Left cardiac atrium (tissue), 4 donors: ENCODE data around the gene APH1B. TPM values are rescaled to one million over a fixed set of nuclear protein-coding genes. Genes with fewer than 3 reads are reported as not detected.
A peak's percentile ranks its signal among the peaks of the same experiment; 100 is the strongest.
"Not testable (repeated sequence)": the region's sequence is repeated elsewhere in the genome, so short reads cannot be mapped to it uniquely, and the experiment has no call there.

Source experiments
- ATAC-seq, 2 donors: fragments of 200-7000 bp; cut with Tn5 transposase; one replicate each; pipeline ENCODE4 v1.9.1; 2020; ENCODE audit warnings: mild to moderate bottlenecking in 2 of 2, moderate library complexity in 2 of 2
- DNase-seq: peaks from one replicate; pipeline ENCODE4 v3.0.0-alpha.2; 2020
- intact Hi-C, 2 donors: fragments of 100-400 bp; cut with DNase I; formaldehyde crosslinking; loops; one replicate each; pipeline versions ENCODE4 v1.14.1 to v1.15.1; 2022 to 2023
- long read RNA-seq: library from polyadenylated mRNA; unstranded; transcript quantifications from one replicate; pipeline ENCODE4 v2.0.0, GENCODE V29; 2021
- total RNA-seq, 2 donors: library from RNA; stranded (reverse); fragmentation: NEBNext Ultra II Directional; extraction: Animal tissue kit (Norgen Biotek cat#: 25700); gene quantifications; one replicate each; pipeline ENCODE4 v1.2.1, GENCODE V29; 2021
- donor health status: DM: no; HTN: yes; CAD: no.
- donor health status: DM: no; HTN: yes; CAD: no; lungs with severe emphysema.
- donor health status: DM: yes; HTN: yes; CAD: no.
- donor health status: Dilated cardiomyopathy.

APH1B gene
- 10 to 100 TPM in 1 of 2 donors, 1 to 10 TPM in 1; 9.6 to 11.8 TPM for total RNA-seq
- long read RNA-seq, full-length matches to known transcripts: 5 of 6 reads
- long read RNA-seq, partial matches to known transcripts: 0 of 6 reads
- long read RNA-seq, other reads (novel, unspliced or antisense): 1 of 6 reads

GRCh38 chr15:63277038-63277892 is at the start of gene APH1B:
Gene APH1B, plus strand, starts transcription at chr15:63277605. Its CDS starts 19 bp downstream, at chr15:63277624.
- intact Hi-C loops: loop anchor here in 1 of 2 donors (5.0 to 10.0 kb wide), 2 partner anchors 82 to 120 kb away; partner anchors contain the start of gene RPS27L

GRCh38 chr15:63227689-63228088 is 49.7 kb upstream of the APH1B start:
- intact Hi-C loops: no loop called here
- DNase-seq (no peak), ATAC-seq (no peak)

More at GRCh38 chr15:63277038-63277892, at the start of gene APH1B:
- DNase-seq: peak; percentile 89
- peak; percentile 96 to 97 for ATAC-seq

GRCh38 chr15:63231206-63231605 is 46.2 kb upstream of the APH1B start:
- no peak for ATAC-seq
- intact Hi-C loops: no loop called here
- DNase-seq: no peak

GRCh38 chr15:63231706-63232105 is 45.7 kb upstream of the APH1B start:
- ATAC-seq (no peak), DNase-seq (no peak)
- intact Hi-C loops: no loop called here

GRCh38 chr15:63232405-63232804 is 45.0 kb upstream of the APH1B start:
- no peak for DNase-seq
- intact Hi-C loops: no loop called here
- no peak for ATAC-seq

- DNase-seq (no peak), ATAC-seq (no peak)
- intact Hi-C loops: no loop called here
Observed at GRCh38 chr15:63232943-63233342, 44.5 kb upstream of the APH1B start.

GRCh38 chr15:63233667-63234423 is 43.6 kb upstream of the APH1B start:
- peak; percentile 26 for DNase-seq
- ATAC-seq: peak; percentile 39 to 79
- intact Hi-C loops: no loop called here

- ATAC-seq: peak; percentile 84 to 86
- intact Hi-C loops: no loop called here
- DNase-seq: peak; percentile 48
Observed at GRCh38 chr15:63234451-63234870, 42.9 kb upstream of the APH1B start.

GRCh38 chr15:63236272-63236671 is 41.1 kb upstream of the APH1B start:
- ATAC-seq: peak in 1 of 2 donors; percentile 37
- DNase-seq: no peak
- intact Hi-C loops: no loop called here

GRCh38 chr15:63237086-63237485 is 40.3 kb upstream of the APH1B start:
- intact Hi-C loops, ATAC-seq, DNase-seq: not testable (repeated sequence)

- intact Hi-C loops: no loop called here
- DNase-seq (no peak), ATAC-seq (no peak)
Observed at GRCh38 chr15:63238171-63238570, 39.2 kb upstream of the APH1B start.

GRCh38 chr15:63238796-63239195 is 38.6 kb upstream of the APH1B start:
- ATAC-seq (peak; percentile 42 to 45), DNase-seq (no peak)
- intact Hi-C loops: no loop called here

- intact Hi-C loops: no loop called here
- DNase-seq (no peak), ATAC-seq (no peak)
Observed at GRCh38 chr15:63240109-63240508, 37.3 kb upstream of the APH1B start.

- no peak for ATAC-seq
- intact Hi-C loops: no loop called here
Observed at GRCh38 chr15:63241316-63241715, 36.1 kb upstream of the APH1B start.

GRCh38 chr15:63243101-63243500 is 34.3 kb upstream of the APH1B start:
- intact Hi-C loops: no loop called here
- ATAC-seq (peak; percentile 18 to 78), DNase-seq (peak; percentile 29)

More at GRCh38 chr15:63241316-63241715, 36.1 kb upstream of the APH1B start:
- no peak for DNase-seq

GRCh38 chr15:63243776-63244175 is 33.6 kb upstream of the APH1B start:
- DNase-seq (no peak), ATAC-seq (no peak)
- intact Hi-C loops: no loop called here

GRCh38 chr15:63244399-63244798 is 33.0 kb upstream of the APH1B start:
- ATAC-seq: peak in 1 of 2 donors; percentile 57
- intact Hi-C loops: no loop called here

GRCh38 chr15:63244976-63245645 is 32.3 kb upstream of the APH1B start:
- ATAC-seq (no peak), DNase-seq (no peak)
- intact Hi-C loops: no loop called here

More at GRCh38 chr15:63244399-63244798, 33.0 kb upstream of the APH1B start:
- DNase-seq: no peak
